Prostate gland (tissue), 2 donors: ENCODE data around the gene CFAP97.

ENCODE experiments used
- POLR2A ChIP-seq: fragments of 450-650 bp; IDR thresholded peaks from one replicate; pipeline ENCODE4 v1.6.1; 2016; ENCODE audit warnings: antibody characterized with exemption, mild to moderate bottlenecking
- POLR2AphosphoS5 ChIP-seq: sonication (generic); formaldehyde crosslinking; IDR thresholded peaks from one replicate; pipeline ENCODE4 v1.6.1; 2017; ENCODE audit warnings: antibody characterized with exemption
- TF ChIP-seq, protein P1 (sequence below), 4 experiments: fragments of 200-600 bp in 2 of 4; fragments of 450-650 bp in 2 of 4; sonication (generic) in 2 of 4; IDR thresholded peaks; 1 replicate in 3 of 4; 2 replicates in 1 of 4; pipeline ENCODE4 v1.5.1; 2016 to 2019; ENCODE audit warnings: antibody characterized with exemption in 4 of 4, mild to moderate bottlenecking in 2 of 4, moderate library complexity in 2 of 4

DNA sequence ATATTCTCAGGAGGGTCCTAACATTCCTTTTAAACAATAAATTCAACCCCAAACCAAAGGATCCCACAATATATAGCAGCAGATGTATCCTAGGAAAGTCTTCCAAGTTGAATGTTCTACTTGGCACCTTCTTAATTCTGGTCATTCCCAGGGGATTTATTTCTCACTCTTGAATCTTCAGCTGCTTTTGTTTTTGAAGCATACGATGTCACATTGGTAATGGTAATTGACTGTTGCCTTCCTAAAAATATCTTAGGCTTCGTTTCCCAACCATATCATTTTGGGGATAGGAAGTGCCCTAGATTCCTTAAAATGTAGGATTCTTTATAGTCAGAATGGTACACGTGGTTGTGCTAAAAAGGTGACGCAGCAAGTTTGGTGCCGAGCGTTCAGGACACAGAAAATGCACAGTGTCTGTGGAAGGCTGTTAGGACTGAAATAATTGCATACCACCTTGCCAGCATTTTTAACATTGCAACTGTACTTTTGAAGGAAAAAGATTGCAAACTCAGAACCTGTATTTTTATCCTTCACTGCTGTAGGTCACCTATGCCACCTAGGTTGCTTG lies 13.7 kb upstream of the CFAP97 start:
- TF ChIP-seq, protein P1, sequence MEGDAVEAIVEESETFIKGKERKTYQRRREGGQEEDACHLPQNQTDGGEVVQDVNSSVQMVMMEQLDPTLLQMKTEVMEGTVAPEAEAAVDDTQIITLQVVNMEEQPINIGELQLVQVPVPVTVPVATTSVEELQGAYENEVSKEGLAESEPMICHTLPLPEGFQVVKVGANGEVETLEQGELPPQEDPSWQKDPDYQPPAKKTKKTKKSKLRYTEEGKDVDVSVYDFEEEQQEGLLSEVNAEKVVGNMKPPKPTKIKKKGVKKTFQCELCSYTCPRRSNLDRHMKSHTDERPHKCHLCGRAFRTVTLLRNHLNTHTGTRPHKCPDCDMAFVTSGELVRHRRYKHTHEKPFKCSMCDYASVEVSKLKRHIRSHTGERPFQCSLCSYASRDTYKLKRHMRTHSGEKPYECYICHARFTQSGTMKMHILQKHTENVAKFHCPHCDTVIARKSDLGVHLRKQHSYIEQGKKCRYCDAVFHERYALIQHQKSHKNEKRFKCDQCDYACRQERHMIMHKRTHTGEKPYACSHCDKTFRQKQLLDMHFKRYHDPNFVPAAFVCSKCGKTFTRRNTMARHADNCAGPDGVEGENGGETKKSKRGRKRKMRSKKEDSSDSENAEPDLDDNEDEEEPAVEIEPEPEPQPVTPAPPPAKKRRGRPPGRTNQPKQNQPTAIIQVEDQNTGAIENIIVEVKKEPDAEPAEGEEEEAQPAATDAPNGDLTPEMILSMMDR (IDR thresholded peaks at IDR 0.05) = no peak
- TF ChIP-seq POLR2A (no peak), POLR2AphosphoS5 (no peak)
